Measurements from ENCODE around the gene LRR1.
"Not testable (repeated sequence)": the region's sequence is repeated elsewhere in the genome, so short reads cannot be mapped to it uniquely, and the experiment has no call there.

The LRR1 gene, protein sequence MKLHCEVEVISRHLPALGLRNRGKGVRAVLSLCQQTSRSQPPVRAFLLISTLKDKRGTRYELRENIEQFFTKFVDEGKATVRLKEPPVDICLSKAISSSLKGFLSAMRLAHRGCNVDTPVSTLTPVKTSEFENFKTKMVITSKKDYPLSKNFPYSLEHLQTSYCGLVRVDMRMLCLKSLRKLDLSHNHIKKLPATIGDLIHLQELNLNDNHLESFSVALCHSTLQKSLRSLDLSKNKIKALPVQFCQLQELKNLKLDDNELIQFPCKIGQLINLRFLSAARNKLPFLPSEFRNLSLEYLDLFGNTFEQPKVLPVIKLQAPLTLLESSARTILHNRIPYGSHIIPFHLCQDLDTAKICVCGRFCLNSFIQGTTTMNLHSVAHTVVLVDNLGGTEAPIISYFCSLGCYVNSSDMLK

DNA sequence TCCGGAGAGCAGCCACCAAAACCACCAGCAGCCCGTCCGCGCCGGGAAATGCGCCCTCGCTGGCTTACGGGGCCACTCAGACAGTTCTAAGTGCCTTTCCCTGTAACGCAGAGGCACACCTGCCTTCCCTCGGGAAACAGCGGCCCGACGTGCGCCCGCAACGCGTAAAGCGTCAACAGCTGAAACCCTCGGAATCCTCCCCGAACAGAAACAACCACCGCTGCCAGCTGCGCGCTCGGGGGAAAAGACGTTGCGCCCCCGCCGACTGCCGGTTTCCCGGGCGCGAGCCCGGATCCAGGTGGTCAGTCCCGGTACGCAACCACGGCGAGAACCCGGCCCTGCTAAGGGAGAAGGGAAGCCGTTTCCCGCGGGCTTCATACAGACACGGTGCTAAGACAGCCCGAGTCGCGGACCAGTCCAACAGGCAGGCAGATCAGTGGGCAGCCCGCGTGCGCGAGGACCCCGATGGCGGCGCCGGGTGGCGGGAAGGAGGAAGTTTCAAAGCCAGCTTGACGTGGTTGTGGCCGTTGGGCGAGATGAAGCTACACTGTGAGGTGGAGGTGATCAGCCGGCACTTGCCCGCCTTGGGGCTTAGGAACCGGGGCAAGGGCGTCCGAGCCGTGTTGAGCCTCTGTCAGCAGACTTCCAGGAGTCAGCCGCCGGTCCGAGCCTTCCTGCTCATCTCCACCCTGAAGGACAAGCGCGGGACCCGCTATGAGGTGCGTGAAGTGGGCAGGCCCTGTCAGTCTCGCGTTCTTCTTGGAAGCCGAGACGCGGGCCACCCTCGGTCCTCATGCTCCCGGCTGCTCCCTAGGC is at the start of gene LRR1:
LRR1 (plus strand) TSS at position 456 of the 816 bp plus-strand sequence; CDS start at position 537, 81 bp downstream.
- DNase-seq: peak; percentile 74

DNA sequence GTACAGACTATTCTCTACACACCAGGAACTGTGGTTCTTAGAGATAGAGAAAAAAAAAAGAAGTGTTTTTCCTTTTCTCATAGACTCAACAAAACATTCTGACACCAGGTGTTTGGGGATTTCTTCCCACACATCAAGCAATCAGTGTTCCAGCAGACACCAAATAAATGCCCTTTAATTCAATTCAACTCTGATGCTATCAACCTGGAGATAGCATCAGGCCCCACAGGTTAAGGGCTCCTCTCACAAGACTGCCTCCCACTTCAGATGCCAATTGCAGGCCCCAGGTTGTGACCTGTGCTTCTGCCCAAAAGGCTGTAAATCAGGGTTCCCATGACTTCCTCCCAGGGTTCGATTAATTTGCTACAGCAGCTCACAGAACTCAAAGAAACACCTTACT is 49.3 kb upstream of the LRR1 start:
- no peak for DNase-seq

DNA sequence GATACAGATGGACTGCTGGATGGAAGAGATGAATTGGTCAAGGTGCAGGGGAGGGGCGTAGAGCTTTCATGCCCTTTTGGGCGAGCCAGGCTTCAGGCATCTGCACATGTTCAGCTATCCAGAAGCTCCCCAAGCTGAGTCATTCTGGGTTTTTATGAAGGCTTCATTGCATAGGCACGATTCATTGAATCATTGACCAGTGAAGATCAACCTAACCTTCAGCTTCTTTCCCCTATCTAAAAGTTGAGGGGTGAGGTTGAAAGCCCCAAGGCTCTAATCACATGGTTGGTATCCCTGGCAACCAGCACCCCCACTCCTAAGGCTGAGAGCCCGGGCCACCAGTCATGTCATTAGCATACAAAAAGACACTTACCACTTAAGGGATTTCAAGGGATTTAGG is 48.9 kb upstream of the LRR1 start:
- DNase-seq: no peak

DNA sequence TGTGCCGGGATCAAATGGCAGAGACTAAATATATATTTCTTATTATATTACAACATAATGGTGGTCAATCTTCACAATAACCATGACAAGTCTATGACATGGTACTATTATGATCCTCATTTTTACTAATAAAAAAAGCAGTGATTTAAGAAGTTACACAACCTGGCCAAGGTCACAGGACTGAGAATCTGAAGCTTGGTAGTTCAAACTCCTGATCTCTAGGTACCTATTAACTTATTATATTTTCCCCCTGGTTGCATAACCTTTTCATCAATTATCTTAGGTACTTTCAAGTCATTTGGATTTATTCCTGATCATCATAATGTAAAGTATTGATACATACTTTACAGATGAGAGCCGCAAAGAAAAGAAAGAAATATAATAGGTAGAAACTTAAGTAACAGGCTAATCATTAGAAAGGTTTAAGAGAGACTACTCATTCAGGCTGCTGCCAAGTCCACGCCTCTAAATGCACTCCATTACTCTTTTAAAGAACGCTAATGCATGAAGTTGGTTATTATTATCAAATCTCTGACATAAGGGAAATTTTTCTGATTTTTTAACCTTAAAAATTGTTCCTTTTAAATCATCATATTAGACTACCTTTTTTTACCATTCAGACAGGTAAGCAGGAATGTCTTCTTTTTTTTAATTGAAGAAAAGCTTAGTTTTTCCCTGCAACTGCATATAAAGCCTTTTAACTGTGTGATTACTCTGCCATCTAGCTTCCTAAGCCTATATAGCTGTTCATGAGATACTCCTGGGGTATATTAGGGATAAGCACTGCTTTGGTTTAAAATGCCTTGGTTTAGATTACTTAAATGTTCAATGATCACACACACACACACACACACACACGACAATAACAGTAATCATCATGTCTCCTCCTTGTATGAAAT is 48.2 kb upstream of the LRR1 start:
- no peak for DNase-seq

DNA sequence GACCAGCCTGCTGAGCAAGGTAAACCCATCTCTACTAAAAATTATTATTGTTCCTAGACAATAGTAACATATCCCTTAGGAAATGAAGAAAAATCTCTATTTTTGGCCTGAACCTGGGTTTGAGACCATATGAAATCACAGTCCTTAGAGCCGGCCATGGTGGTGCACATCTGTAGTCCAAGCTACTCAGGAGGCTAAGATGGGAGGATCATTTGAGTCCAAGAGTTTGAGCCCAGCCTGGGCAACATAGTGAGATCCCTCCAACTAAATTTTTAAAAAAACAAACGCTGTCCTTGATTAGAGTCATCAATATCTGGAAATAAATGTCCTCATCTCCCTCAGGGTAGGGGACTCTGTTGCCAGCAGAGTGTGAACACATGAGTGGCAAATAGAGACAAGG is 47.2 kb upstream of the LRR1 start:
- no peak for DNase-seq

DNA sequence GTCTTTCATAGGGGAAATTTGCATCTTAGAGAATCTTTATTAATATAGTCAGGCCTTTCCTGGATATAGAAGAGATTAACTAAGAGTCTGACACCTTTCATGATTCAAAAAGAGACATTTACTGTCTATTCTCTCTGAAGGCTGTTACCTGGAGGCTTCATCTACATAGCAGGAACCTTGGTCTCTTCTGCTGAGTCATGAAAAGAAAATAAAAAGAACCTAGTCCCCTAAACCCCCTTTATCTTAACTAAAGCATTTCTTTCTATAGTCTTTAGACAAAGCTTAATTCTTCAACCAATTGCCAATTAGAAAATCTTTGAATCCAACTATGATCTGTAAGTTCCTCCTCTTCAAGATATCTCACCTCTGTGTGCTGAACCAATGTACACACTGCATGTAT is 45.6 kb upstream of the LRR1 start:
- no peak for DNase-seq

DNA sequence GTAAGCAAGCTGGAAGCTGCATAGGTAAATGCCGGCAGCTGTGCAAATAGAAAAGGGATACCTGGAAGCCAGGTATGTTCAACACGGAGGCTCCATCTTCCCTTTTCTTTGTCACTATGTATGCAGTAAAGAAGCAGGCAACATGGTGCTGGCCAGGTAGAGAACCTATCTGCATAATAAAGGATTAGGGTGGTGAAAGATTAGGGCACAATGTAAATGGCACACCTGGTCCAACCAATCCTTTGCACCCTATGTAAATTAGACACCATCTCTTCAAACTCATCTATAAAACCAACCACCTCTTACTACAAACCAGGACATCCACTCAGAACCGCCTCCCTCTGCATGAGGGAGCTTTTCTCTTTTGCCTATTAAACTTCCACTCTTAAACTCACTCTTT is 44.8 kb upstream of the LRR1 start:
- DNase-seq: no peak

DNA sequence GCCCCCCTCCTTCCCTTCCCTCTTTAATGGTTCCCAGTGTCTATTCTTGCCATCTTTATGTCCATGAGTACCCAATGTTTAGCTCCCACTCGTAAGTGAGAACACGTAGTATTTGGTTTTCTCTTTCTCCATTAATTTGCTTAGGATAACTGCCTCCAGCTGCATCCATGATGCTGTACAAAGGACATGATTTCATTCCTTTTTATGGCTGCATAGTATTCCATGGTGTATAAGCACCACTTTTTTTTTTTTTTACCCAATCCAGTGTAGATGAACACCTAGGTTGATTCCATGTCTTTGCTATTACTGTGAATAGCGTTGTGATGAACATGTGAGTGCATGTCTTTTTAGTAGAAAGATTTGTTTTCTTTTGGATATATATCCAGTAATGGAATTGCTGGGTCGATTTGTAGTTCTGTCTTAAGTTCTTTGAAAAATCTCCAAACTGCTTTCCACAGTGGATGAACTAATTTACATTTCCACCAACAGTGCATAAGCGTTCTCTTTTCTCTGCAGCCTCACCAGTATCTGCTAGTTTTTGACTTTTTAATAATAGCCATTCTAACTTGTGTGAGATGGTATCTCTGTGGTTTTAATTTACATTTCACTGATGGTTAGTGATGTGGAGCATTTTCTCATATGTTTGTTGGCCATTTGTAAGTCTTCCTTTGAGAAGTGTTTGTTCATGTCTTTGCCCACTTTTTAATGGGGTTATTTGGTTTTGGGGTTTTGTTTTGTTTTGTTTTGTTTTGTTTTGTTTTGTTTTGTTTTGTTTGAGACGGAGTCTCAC is 38.6 kb upstream of the LRR1 start:
- no peak for DNase-seq

DNA sequence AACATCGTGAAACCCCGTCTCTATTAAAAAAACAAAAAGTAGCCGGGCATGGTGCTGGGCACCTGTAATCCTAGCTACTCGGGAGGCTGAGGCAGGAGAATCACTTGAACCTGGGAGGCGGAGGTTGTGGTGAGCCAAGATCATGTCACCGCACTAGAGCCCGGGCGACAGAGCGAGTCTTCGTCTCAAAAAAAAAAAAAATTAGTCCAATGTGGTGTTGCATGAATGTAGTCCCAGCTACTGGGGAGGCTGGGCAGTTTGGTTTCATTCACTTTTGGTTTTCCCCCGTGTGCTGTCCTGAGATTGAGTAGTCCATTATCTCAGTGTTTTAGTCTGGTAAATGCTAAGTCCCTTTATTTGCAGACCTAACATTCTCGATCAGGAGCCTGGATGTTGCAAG is 32.0 kb upstream of the LRR1 start:
- no peak for DNase-seq

DNA sequence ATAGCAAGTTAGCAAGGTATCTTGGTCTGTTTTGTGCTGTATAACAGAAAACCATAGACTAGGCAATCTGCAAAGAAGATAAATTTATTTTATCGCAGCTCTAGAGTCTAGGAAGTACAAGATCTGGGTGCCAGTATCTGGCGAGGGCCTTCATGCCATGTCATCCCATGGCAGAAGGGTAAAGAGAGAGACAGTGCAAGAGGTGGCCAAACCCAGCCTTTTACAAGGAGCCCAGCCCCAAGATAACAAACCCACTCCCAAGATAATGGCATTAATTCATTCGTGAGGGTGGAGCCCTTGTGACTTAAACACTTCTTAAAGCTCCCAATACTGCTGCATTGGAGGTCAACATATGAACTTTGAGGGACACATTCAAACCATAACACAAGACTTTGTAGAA is 29.5 kb upstream of the LRR1 start:
- no peak for DNase-seq

DNA sequence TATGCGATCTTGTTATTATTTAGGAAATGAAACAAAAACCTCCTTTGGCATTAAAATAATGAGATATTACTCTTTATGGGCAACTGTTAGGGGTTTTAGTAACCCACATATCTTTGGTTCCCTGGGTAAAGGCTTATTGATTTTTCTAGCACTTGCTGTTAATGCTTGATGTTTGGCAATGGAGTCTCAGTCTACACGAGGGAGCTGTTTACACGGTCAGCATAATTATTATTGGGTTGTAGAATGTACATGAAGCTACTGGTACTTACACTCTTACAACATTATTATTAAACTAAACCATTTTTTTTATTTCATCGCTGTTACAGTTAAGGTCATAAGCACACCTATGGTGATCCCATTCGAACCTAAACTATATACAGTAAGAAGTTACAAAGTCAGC is 24.7 kb upstream of the LRR1 start:
- DNase-seq: no peak

DNA sequence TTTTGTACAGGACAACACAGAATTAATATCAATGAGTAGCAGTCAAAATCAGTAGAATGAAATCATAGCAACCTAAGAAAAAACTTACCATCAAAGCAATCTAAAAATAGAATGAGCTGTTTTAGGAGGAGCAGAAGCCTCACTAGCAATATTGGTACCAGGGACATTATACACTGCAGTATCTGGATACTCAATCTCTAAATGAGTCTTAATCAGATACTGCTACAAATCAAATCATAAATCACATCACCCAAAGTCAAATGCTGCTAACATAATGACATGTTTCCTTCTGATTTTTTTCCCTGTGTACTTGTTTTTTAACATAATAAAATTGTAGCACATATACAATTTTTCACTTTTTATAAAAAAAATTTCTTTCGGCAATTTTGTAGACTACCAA is 20.6 kb upstream of the LRR1 start:
- DNase-seq: no peak

DNA sequence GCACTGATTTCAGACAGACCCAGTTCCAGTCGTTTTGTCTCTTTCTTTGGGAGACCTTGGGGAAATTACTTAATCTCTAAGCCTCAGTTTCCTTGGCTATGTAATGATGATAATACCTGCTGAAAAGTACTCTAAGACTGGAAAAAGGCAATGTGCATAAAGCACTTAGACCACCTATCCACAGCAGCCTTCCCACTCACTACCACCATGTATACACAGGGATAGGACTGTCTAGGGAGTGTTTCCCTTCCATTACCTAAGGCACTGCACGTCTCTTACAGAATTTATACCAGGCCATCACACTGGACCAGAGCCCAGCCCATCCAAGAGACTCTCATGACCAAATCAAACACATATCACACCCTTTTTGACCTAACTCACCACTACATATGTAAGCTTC is 18.9 kb upstream of the LRR1 start:
- no peak for DNase-seq

DNA sequence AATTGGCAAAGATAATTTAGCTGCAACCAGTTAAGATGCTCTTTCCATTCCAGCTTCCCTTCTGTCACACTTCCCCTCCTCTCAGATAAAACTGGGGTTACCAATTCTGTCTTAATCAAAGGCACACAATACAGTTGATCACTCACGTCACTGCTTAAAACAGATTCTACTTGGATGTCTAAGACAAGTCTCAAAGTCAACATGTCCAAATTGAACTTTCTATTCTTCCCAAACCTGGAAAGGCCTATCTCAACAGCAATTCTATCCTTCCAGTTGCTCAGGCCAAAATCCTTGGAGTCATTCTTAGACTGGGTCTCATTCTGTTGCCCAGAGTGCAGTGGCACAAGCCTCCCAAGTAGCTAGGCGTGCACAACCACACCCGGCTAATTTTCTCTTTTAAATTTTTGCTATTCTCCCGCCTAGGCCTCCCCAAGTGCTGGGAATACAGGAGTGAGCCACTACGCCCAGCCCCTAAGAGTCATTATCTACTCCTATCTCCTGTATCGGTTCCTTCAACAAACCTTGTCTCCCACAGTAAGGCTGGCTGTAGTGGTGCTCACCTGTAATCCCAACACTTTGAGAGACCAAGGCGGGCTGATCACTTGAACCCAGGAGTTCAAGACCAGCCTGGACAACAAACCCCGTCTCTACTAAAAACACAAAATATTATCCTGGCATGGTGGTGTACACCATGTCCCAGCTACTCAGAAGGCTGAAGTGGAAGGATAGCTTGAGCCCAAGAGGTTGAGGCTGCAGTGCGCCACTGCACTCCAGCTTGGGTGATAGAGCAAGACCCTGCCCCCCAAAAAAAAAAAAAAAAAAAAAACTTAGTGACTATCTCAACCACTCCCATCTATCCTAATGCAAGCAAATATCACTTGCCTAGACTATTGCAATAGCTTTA is 17.3 kb upstream of the LRR1 start:
- no peak for DNase-seq

DNA sequence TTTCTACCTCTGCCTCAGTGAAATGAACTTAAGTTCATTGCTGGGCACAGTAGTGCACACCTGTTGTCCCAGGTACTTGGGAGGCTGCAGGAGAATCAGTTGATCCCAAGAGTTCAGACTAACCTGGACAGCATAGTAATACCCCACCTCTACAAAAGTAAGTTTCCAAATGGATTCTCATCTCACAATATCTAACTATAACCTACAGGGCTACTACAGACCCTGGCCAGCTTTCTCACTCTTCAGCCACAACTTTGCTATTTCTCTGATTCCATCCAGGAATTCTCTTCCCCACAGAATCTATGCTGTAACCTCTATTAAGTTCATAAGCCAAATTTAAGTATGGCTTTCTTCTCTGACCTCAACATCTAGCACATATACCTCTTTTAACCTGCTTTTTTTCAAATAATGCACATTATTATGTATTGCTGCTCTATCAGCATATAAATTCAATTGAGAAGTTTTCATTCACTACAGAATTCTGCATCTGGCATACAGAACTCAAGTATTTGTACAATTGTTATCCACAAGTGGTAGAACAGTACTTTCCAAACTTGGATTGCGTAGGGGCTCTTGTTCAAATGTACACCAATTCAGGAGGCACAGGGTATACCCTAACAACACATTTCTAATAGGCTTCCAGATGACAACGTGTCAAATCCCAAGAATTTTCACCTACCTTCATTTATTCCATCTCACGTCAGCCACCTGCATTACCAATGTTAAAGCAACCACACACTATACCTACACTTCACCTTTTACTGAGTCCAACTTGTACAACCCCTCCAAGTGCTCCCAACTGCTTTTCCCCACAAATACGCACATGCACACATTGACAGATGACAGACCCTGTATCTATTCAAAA is 16.4 kb upstream of the LRR1 start:
- no peak for DNase-seq

DNA sequence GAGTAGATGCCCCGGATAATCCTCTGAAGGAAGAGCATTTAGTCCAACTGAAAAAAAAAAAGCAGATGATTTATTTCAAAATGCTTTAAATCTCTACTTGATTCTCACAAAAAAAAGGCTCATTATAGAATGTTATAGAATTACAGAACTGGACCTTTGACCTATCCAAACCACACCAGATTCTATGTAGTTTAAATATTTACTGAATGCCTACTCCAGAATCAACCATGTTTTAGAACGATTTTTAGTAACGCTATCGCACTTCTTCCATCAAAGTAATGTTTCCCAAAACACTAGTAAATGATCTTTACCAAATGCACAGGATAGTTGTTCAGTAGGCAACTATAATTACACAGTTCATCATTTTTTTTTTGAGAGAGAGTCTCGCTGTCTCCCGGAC is 15.1 kb upstream of the LRR1 start:
- DNase-seq: no peak

DNA sequence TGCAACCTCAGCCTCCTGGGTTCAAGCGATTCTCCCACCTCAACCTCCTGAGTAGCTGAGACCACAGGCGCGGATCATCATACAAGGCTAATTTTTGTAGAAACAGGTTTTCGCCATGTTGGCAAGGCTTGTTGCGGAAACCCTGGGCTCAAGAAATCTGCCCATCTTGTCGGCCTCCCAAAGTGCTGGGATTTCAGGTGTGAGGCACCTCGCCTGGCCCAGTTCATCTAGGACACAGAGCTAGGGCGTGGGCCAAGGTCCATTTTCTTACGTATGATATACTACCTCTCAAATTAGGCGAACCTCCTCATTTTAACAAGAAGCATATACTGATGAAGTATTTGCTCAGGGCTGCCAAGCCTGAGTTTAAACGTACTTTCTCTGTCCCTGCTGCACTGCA is 14.7 kb upstream of the LRR1 start:
- DNase-seq: no peak

DNA sequence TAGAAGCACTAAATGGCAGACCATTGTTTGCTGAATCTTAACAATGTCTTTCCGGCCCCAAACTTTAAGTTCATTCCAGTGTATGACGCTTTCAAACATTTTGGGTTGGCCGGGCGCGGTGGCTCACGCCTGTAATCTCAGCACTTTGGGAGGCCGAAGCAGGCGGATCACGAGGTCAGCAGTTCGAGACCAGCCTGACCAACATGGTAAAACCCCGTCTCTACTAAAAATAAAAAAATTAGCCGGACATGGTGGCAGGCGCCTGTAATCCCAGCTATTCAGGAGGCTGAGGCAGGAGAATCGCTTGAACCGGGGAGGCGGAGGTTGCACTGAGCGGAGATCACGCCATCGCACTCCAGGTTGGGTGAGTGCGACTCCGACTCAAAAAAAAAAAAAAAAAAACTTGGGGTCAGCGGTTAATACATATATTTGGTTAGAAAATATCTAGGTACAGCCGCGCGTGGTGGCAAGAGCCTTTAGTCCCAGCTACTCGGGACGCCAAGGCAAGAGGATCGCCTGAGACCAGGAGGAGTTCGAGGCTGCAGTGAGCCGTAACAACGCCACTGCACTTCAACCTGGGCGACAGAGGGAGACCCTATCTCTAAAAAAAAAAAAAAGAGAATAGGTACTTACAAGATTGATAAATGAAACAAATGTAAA is 13.6 kb upstream of the LRR1 start:
- not testable (repeated sequence) for DNase-seq

DNA sequence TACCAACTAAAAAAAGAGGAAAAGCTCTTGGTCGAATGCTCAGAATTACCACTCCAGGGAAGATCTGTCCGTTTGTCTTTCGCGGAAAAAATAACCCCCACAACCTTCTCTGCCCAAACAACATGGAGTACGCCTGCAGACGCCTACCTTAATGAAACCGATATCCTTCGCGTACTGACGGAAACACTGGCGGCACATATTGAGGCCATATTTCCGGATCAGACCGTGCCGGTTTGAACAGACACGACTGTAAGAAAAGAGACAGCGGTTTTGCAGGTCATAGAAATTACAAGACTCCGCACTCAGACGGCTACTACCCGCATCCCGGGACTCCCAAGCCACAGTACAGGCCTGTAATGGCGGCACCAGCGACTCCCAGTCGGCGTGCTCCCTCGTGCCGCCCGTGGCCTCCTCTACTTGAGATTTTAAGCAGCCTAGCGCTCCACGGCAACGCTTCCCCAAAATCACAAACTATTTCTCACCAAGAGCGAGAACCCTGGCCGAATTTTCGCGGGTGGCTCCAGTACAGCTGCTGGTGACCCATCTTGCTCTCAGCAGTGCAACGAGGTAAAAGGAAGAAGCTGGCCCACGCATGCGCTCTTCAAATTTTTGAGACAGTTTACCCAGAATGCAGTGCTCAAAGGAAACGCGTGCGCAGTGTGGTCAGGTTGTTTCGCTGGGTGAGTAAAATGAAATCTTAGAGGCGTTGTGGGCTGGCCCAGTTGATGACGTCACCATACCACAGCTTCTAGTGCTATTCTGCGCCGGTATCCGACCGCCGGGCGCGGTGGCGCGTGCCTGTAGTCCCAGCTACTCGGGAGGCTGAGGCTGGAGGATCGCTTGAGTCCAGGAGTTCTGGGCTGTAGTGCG is 12.7 kb upstream of the LRR1 start, which contains the start of gene RPS29:
RPS29 (minus strand) TSS at position 578 of the 870 bp plus-strand sequence; CDS start at position 544, 34 bp downstream.
- DNase-seq: peak; percentile 98

Measured in activated CD4-positive, alpha-beta T cell treated with anti-CD3 and anti-CD28 coated beads for 1 hour (primary cell).